ENCODE results near the gene CACTIN. TPM values are rescaled to one million over a fixed set of nuclear protein-coding genes. Genes with fewer than 3 reads are reported as not detected.

CACTIN gene
- 10 to 100 TPM; 35.4 to 46.7 (median 37.1) TPM for total RNA-seq
- polyA plus RNA-seq = 10 to 100 TPM in 1 of 2 donors, 1 to 10 TPM in 1; 9.5 to 22.2 TPM
- total RNA-seq = 67.4 reads per million, percentile 77 among the genes with 10 or more reads in this experiment

DNA sequence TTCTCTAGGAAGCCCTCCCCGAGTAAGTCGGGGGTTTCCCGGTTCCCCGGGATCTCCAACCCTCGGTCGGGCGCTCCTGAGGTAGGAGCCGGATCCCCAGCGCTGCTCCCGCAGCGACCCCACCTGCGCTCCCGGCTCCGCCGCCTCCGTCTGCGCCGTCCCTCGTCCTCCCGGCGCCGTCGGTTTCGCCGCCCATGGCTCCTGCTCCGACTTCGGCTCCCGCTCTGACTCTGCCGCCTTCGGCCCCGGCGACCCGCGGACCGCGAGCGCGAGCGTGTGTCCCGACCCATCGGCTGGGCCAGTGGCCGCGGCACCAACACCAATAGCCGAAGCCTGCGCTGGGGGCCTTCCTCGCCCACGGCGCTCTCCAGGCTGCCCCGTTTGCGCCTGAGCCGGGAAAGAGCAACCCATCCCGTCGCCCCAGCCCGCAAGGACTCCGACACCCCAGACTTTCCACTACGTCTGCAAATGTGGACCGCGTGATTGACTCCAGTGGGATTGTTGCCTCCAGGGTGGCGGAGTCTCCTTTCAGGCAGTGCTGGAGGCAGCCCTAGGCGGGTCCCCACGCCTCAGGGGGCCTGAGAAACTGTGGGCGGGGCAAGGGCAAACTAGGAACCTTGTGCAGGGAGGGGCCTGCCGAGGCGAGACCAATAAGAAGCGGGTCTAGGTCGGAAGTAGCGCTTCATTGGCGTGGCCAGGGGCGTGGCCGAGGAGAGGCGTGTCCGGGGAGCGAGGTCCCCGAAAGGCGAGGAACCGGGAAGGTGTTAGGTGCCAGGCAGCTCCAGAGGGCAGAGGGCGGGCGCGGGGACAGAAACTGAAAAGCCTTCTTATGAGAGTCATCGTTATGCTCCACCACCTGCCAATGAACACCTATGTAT, at the start of gene CACTIN:
TSS of gene CACTIN (minus strand) at position 318 of the 878 bp plus-strand sequence. CDS start at position 290, 28 bp downstream.
- Histone ChIP-seq H3K27me3 (ENCODE audit: control insufficient read depth in 2 of 2, insufficient read depth in 2 of 2, low read length in 2 of 2) (no peaks in the 10 kb centered on the region), H3K9me3 (ENCODE audit: control insufficient read depth in 2 of 3, low read length in 3 of 3) (no peaks in the 10 kb centered on the region), H3K36me3 (ENCODE audit: control insufficient read depth in 2 of 3, insufficient read depth in 3 of 3, low read length in 3 of 3) (peaks cover 0 to 33% (median 0%) of the 10 kb centered on the region in 3 experiments), H3K4me3 (ENCODE audit: low read length) (peak within 1 kb of the TSS; percentile 73), H3K4me1 (ENCODE audit: control insufficient read depth in 2 of 2, insufficient read depth in 2 of 2, low read length in 2 of 2) (peaks cover 8 to 16% of the 10 kb centered on the region in 2 donors), H3K27ac (ENCODE audit: low read depth, low read length) (peak within 1 kb of the TSS; percentile 81)
- Mint-ChIP-seq H3K27me3 (no peaks in the 10 kb centered on the region), H3K36me3 (peaks cover 0 to 5% (median 0%) of the 10 kb centered on the region in 5 donors), H3K4me3 (peak within 1 kb of the TSS; percentile 85 to 98 (median 94)), H3K4me1 (peaks cover 23 to 43% (median 27%) of the 10 kb centered on the region in 7 donors), H3K27ac (peak within 1 kb of the TSS; percentile 94 to 100 (median 99)), H3K9me3 (peaks cover 0 to 3% (median 0%) of the 10 kb centered on the region in 11 donors)
- CTCF ChIA-PET = no interaction called here
- DNase-seq (peak; percentile 97 to 100 (median 99)), ATAC-seq (peak; percentile 99)
- intact Hi-C loops (cut with micrococcal nuclease) = loop anchor here (1.0 to 5.0 kb wide), 18 partner anchors 9 to 1166 kb away; partner anchors contain the start of genes FZR1 (in 2 of the 2), HMG20B (in 2 of the 2), ANKRD24 (in 1 of the 2) and APBA3 (in 1 of the 2)
- POLR2A ChIA-PET = interaction anchor here (0.6 to 1.5 kb wide), 7 partner anchors 61 to 1011 kb away, joined by 3 to 7 read pairs (median 3); partner anchors contain the start of gene MRPL54

DNA sequence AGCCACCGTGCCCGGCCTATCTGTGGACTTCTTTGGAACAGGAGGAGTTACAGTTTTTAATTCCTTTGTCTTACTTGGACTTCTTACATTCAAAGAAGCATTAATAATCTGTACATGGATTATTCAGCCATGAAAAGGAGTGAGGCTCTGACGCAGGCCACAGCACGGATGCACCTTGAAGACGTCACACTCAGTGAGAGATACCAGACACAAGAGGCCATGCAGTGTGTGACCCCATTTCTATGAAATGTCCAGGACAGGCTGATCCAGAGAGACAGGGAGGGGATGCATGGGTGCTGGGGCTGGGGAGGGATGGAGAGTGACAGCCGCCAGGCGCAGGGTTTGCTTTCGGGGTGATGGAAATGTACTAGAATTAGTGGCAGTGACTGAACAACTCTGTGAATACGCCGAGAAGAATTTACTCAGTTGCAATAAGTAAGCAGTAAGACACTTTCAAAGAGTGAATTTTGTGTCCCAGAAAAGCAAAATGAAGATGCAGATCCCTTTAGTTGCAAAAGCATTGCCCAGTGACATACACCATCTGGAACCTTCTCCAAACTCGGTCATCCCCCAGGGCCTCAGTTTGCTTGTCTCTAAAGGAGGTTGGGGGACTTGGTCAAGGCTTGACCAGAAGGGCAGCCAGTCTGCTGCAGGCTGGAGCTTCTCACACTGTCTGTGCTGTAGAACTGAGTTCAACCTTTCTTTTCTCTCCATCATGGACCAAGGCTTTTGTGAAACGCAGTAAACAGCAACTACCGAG, 48.4 kb upstream of the CACTIN start:
- Histone ChIP-seq H3K27me3 (ENCODE audit: control insufficient read depth in 2 of 2, insufficient read depth in 2 of 2, low read length in 2 of 2) (no peaks in the 10 kb centered on the region), H3K9me3 (ENCODE audit: control insufficient read depth in 2 of 3, low read length in 3 of 3) (no peaks in the 10 kb centered on the region), H3K4me1 (ENCODE audit: control insufficient read depth in 2 of 2, insufficient read depth in 2 of 2, low read length in 2 of 2) (peaks cover 9 to 12% of the 10 kb centered on the region in 2 donors), H3K4me3 (ENCODE audit: low read length) (no peak overlapping the region), H3K27ac (ENCODE audit: low read depth, low read length) (no peak overlapping the region), H3K36me3 (ENCODE audit: control insufficient read depth in 2 of 3, insufficient read depth in 3 of 3, low read length in 3 of 3) (no peaks in the 10 kb centered on the region)
- peaks cover 0 to 7% (median 0%) of the 10 kb centered on the region in 5 donors for H3K36me3 Mint-ChIP-seq
- no peaks in the 10 kb centered on the region for H3K27me3 Mint-ChIP-seq
- H3K4me3 Mint-ChIP-seq = no peak overlapping the region
- intact Hi-C loops (cut with micrococcal nuclease) = no loop called here
- POLR2A ChIA-PET = interaction anchor here (1.1 kb wide), 1 partner anchor 13 kb away, joined by 3 read pairs; no protein-coding TSS in a partner anchor
- peaks cover 9 to 30% (median 27%) of the 10 kb centered on the region in 7 donors for H3K4me1 Mint-ChIP-seq
- H3K9me3 Mint-ChIP-seq = peaks cover 0 to 2% (median 0%) of the 10 kb centered on the region in 11 donors
- DNase-seq = no peak
- CTCF ChIA-PET = no interaction called here
- ATAC-seq = no peak
- H3K27ac Mint-ChIP-seq = peak overlapping the region in 3 of 9 donors; percentile 59 to 72 (median 65)

DNA sequence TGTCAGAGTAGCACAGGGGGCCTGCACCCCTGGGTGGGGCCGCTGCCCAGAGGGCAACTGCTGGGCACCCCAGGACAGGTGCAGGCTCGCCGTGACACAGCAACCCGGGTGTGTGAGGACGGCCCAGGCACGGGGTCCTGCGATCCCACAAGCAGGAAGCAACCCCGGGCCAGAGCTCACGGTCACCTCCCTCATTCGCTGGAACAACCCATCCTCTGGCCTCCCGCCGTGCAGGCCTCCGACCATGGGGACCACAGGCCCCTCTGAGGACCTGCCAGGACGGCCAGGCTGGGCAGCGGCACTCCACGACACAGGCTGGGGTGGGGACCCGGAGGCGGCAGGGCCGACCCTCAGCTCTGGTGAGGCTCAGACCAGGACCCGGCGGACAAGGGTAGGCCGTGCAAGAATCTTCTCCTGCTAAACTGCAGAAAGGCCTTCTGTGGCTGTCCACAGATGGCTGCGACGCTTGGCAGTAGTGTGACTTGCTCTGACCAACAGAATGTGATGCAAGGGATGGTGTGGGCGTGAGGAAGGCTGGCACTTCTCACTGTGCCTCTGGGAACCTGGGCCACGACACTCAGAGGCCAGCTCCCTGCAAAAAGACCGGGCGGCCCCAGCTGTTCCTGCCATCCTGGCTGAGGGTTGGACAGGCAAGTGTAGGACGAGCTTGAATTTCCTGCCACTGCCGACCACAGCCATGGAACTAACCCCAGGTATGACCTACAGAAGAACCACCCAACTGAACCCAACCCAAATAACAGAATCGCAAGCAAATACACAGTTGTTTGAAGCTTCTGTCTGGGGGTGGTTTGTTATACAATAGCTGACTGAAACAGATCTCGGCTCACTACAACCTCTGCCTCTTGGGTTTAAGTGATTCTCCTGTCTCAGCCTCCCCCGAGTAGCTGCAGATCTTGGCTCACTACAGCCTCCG, 47.2 kb upstream of the CACTIN start:
- no peaks in the 10 kb centered on the region for H3K36me3 ChIP-seq (ENCODE audit: control insufficient read depth in 2 of 3, insufficient read depth in 3 of 3, low read length in 3 of 3)
- Mint-ChIP-seq H3K4me1 (peaks cover 9 to 30% (median 27%) of the 10 kb centered on the region in 7 donors), H3K27me3 (no peaks in the 10 kb centered on the region), H3K36me3 (peaks cover 0 to 7% (median 0%) of the 10 kb centered on the region in 5 donors), H3K9me3 (no peaks in the 10 kb centered on the region), H3K4me3 (no peak overlapping the region), H3K27ac (no peak overlapping the region)
- intact Hi-C loops (cut with micrococcal nuclease) = no loop called here
- POLR2A ChIA-PET = no interaction called here
- H3K4me1 ChIP-seq (ENCODE audit: control insufficient read depth in 2 of 2, insufficient read depth in 2 of 2, low read length in 2 of 2) = peaks cover 9 to 12% of the 10 kb centered on the region in 2 donors
- no peak overlapping the region for H3K4me3 ChIP-seq (ENCODE audit: low read length)
- CTCF ChIA-PET = no interaction called here
- no peak for ATAC-seq
- DNase-seq = no peak
- H3K9me3 ChIP-seq (ENCODE audit: control insufficient read depth in 2 of 3, low read length in 3 of 3) = no peaks in the 10 kb centered on the region
- no peak overlapping the region for H3K27ac ChIP-seq (ENCODE audit: low read depth, low read length)
- no peaks in the 10 kb centered on the region for H3K27me3 ChIP-seq (ENCODE audit: control insufficient read depth in 2 of 2, insufficient read depth in 2 of 2, low read length in 2 of 2)

DNA sequence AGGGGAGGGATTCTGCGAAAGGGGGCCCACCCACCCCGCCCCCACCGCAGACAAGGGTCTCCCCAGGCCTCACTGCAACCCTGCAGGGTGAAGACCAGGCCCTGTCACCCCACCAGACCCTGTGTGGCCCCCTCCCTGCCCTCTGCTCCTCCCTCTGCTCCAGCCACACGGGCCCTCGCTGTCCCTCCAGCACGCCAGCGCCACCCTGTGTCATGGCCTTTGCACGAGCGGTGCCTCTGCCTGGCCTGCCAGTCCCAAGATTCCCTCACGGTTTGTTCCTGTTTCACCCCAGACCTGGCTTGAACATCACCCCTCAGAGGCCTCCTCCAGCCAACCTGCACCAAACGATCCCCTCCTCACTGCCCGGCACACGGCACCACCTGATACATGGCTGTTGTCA, 46.4 kb upstream of the CACTIN start:
- Histone ChIP-seq H3K4me1 (ENCODE audit: control insufficient read depth in 2 of 2, insufficient read depth in 2 of 2, low read length in 2 of 2) (peaks cover 9 to 12% of the 10 kb centered on the region in 2 donors), H3K27ac (ENCODE audit: low read depth, low read length) (no peak overlapping the region), H3K36me3 (ENCODE audit: control insufficient read depth in 2 of 3, insufficient read depth in 3 of 3, low read length in 3 of 3) (no peaks in the 10 kb centered on the region), H3K4me3 (ENCODE audit: low read length) (no peak overlapping the region), H3K27me3 (ENCODE audit: control insufficient read depth in 2 of 2, insufficient read depth in 2 of 2, low read length in 2 of 2) (no peaks in the 10 kb centered on the region), H3K9me3 (ENCODE audit: control insufficient read depth in 2 of 3, low read length in 3 of 3) (no peaks in the 10 kb centered on the region)
- Mint-ChIP-seq H3K9me3 (no peaks in the 10 kb centered on the region), H3K27me3 (no peaks in the 10 kb centered on the region), H3K4me1 (peaks cover 9 to 30% (median 26%) of the 10 kb centered on the region in 7 donors), H3K36me3 (peaks cover 0 to 7% (median 0%) of the 10 kb centered on the region in 5 donors), H3K27ac (peak overlapping the region in 2 of 9 donors; percentile 12 to 43), H3K4me3 (no peak overlapping the region)
- POLR2A ChIA-PET = no interaction called here
- ATAC-seq (no peak), DNase-seq (no peak)
- CTCF ChIA-PET = no interaction called here
- intact Hi-C loops (cut with micrococcal nuclease) = no loop called here

DNA sequence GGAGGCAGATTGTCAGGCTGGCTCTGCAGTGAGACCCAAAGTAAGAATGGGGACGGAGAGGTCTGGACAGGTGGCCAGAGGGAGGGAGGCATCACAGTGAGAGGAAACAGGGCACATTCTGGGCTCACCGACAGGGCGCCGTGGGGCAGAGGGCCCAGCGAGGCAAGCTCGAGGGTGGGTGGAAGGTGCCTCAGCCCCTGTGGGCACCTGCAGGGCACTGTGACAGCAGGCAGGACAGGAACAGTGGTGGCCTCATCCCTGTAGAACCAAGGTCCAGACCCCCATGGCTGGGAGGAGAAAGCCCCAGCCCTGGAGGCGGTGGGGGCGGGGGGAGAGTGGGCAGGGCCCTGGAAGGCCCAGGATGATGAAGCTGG, 46.0 kb upstream of the CACTIN start:
- peaks cover 9 to 12% of the 10 kb centered on the region in 2 donors for H3K4me1 ChIP-seq (ENCODE audit: control insufficient read depth in 2 of 2, insufficient read depth in 2 of 2, low read length in 2 of 2)
- no peak overlapping the region for H3K4me3 ChIP-seq (ENCODE audit: low read length)
- Mint-ChIP-seq H3K4me3 (peak overlapping the region in 4 of 10 donors; percentile 25 to 75 (median 52)), H3K9me3 (no peaks in the 10 kb centered on the region), H3K36me3 (peaks cover 0 to 7% (median 0%) of the 10 kb centered on the region in 5 donors), H3K27me3 (no peaks in the 10 kb centered on the region), H3K4me1 (peaks cover 9 to 30% (median 26%) of the 10 kb centered on the region in 7 donors), H3K27ac (peak overlapping the region in 1 of 9 donors; percentile 84)
- ATAC-seq (no peak), DNase-seq (no peak)
- ChIA-PET CTCF (no interaction called here), POLR2A (interaction anchor here (2.7 kb wide), 1 partner anchor 15 kb away, joined by 7 read pairs; no protein-coding TSS in a partner anchor)
- no peaks in the 10 kb centered on the region for H3K27me3 ChIP-seq (ENCODE audit: control insufficient read depth in 2 of 2, insufficient read depth in 2 of 2, low read length in 2 of 2)
- no peaks in the 10 kb centered on the region for H3K9me3 ChIP-seq (ENCODE audit: control insufficient read depth in 2 of 3, low read length in 3 of 3)
- no peak overlapping the region for H3K27ac ChIP-seq (ENCODE audit: low read depth, low read length)
- intact Hi-C loops (cut with micrococcal nuclease) = no loop called here
- peaks cover 0 to 3% (median 0%) of the 10 kb centered on the region in 3 experiments for H3K36me3 ChIP-seq (ENCODE audit: control insufficient read depth in 2 of 3, insufficient read depth in 3 of 3, low read length in 3 of 3)

Data from naive thymus-derived CD4-positive, alpha-beta T cell (primary cell).